Naive thymus-derived CD8-positive, alpha-beta T cell (primary cell): ENCODE results near the gene PPM1K. TPM values are rescaled to one million over a fixed set of nuclear protein-coding genes. Genes with fewer than 3 reads are reported as not detected.
A peak's percentile ranks its signal among the peaks of the same experiment; 100 is the strongest.

Source experiments
- ATAC-seq, 2 donors: fragments of 150-1000 bp; cut with Tn5 transposase in 1 of 2; sonication (Bioruptor Pico), chemical (Tn5 transposase) in 1 of 2; 1 replicate in 1 of 2; 2 replicates in 1 of 2; pipeline ENCODE4 v1.10.0; 2021; ENCODE audit warnings: mild to moderate bottlenecking in 2 of 2, moderate library complexity in 2 of 2
- POLR2A ChIA-PET: fragments of 350-600 bp; sonication (Branson Sonifier 250); formaldehyde crosslinking; loops from one replicate; lab custom pipeline; 2021; ENCODE audit warnings: antibody characterized with exemption; lab: Charles Lee
- DNase-seq, 10 donors: peaks; one replicate each; pipeline versions ENCODE4 v3.0.0 to v3.0.0-alpha.2; 2020 to 2022
- H3K27ac Mint-ChIP-seq, 10 donors: one replicate each; pipeline ENCODE4 v1.8.0; 2020 to 2022; ENCODE audit warnings: mild to moderate bottlenecking in 10 of 10, mixed read lengths in 10 of 10, moderate library complexity in 4 of 10, inconsistent platforms in 1 of 10
- H3K27me3 Mint-ChIP-seq, 5 donors: one replicate each; pipeline ENCODE4 v1.8.0; 2021 to 2022; ENCODE audit warnings: mixed read lengths in 5 of 5
- H3K36me3 Mint-ChIP-seq, 3 donors: one replicate each; pipeline ENCODE4 v1.8.0; 2020 to 2022; ENCODE audit warnings: mixed read lengths in 3 of 3, mild to moderate bottlenecking in 2 of 3, inconsistent platforms in 1 of 3
- H3K4me1 Mint-ChIP-seq, 4 donors: one replicate each; pipeline ENCODE4 v1.8.0; 2021 to 2022; ENCODE audit warnings: mixed read lengths in 4 of 4
- H3K4me3 Mint-ChIP-seq, 10 donors: one replicate each; pipeline ENCODE4 v1.8.0; 2020 to 2022; ENCODE audit warnings: mild to moderate bottlenecking in 10 of 10, mixed read lengths in 10 of 10, moderate library complexity in 6 of 10, inconsistent platforms in 1 of 10
- H3K9me3 Mint-ChIP-seq, 9 donors: one replicate each; pipeline ENCODE4 v1.8.0; 2020 to 2022; ENCODE audit warnings: mixed read lengths in 9 of 9, mild to moderate bottlenecking in 3 of 9, inconsistent platforms in 1 of 9, moderate library complexity in 1 of 9
- polyA plus RNA-seq, 3 donors: library from polyadenylated mRNA; unstranded; fragments of 300-500 nt; fragmentation: Illumina TruSeq; gene quantifications; one replicate each; pipeline ENCODE4 v1.2.3, GENCODE V29; 2021
- total RNA-seq, 8 experiments: library from RNA in 2 of 8; stranded (reverse) in 2 of 8; gene quantifications; one replicate each; pipeline ENCODE4 v1.2.3 and lab custom pipeline; 2021 to 2026

The PPM1K gene
- total and polyA plus RNA-seq, 5 experiments from 2014 or later: 64.7 to 94.6 (median 85.3) TPM

- Mint-ChIP-seq H3K4me3 (no peak overlapping the region), H3K36me3 (no peaks in the 10 kb centered on the region), H3K4me1 (peaks cover 0 to 8% (median 0%) of the 10 kb centered on the region in 4 donors), H3K27me3 (peaks cover 0 to 4% (median 0%) of the 10 kb centered on the region in 5 donors), H3K9me3 (no peaks in the 10 kb centered on the region), H3K27ac (no peak overlapping the region)
- peak in 8 of 10 donors; percentile 32 to 74 (median 54) for DNase-seq
- POLR2A ChIA-PET: no interaction called here
- peak; percentile 42 to 53 for ATAC-seq
Measured at GRCh38 chr4:88211473-88212252, 72.7 kb downstream of the PPM1K start.

GRCh38 chr4:88208156-88208555 is 76.2 kb downstream of the PPM1K start:
- peak overlapping the region in 1 of 10 donors; percentile 50 for H3K27ac Mint-ChIP-seq
- no peaks in the 10 kb centered on the region for H3K9me3 Mint-ChIP-seq
- H3K4me1 Mint-ChIP-seq: peaks cover 0 to 8% (median 0%) of the 10 kb centered on the region in 4 donors
- no peaks in the 10 kb centered on the region for H3K36me3 Mint-ChIP-seq
- POLR2A ChIA-PET: no interaction called here
- DNase-seq: no peak
- H3K27me3 Mint-ChIP-seq: no peaks in the 10 kb centered on the region
- ATAC-seq: no peak
- H3K4me3 Mint-ChIP-seq: no peak overlapping the region

Other genes starting within 250 kb of the PPM1K start
- gene ABCG2, start 125.9 kb downstream of the PPM1K start, total RNA-seq: under 1 TPM; 0.33 to 0.73 TPM
- gene ABCG2, start 125.9 kb downstream of the PPM1K start, polyA plus RNA-seq: under 1 TPM in 2 of 3 donors, not detected in 1; 0.15 to 0.24 TPM
- gene HERC6, start 94.3 kb upstream of the PPM1K start, total RNA-seq: 10 to 100 TPM; 31.8 to 35.5 TPM
- 10 to 100 TPM; 10.8 to 18.4 (median 18.1) TPM for gene HERC6, start 94.3 kb upstream of the PPM1K start, polyA plus RNA-seq
- 10 to 100 TPM; 11.5 to 12.3 TPM for gene HERC5, start 172.6 kb upstream of the PPM1K start, total RNA-seq
- gene HERC5, start 172.6 kb upstream of the PPM1K start, polyA plus RNA-seq: 1 to 10 TPM; 5.7 to 7.3 (median 6.5) TPM
- gene PYURF, start 239.2 kb upstream of the PPM1K start, total RNA-seq: 10 to 100 TPM; 50.6 to 53.4 TPM
- 100 to 1,000 TPM; 255 to 322 (median 268) TPM for gene PYURF, start 239.2 kb upstream of the PPM1K start, polyA plus RNA-seq